ENCODE measurements around the gene GAB2. TPM values are rescaled to one million over a fixed set of nuclear protein-coding genes. Genes with fewer than 3 reads are reported as not detected.

Gene GAB2
- total RNA-seq, 4 donors from 2014 or later, result 23.3 to 65.6 (median 58.8) TPM

- TF ChIP-seq CTCF (IDR thresholded peaks at IDR 0.05; ENCODE audit: low read depth), result no peak
These were observed 229.1 kb downstream of the GAB2 start, which contains the start of the genes KCTD21 and USP35 for GRCh38 chr11:78188286-78189173. Gene KCTD21 (minus strand): TSS chr11:78188626. CDS start chr11:78174554, 14,072 bp downstream. Gene USP35 (plus strand): TSS chr11:78188919. CDS start chr11:78196246, 7,327 bp downstream.

GRCh38 chr11:78187366-78188285 is 230.0 kb downstream of the GAB2 start:
- TF ChIP-seq CTCF (IDR thresholded peaks at IDR 0.05; ENCODE audit: low read depth), result no peak

- no peak for TF ChIP-seq CTCF (IDR thresholded peaks at IDR 0.05; ENCODE audit: low read depth)
These were observed 236.4 kb downstream of the GAB2 start for GRCh38 chr11:78181185-78181584.

- no peak for TF ChIP-seq CTCF (IDR thresholded peaks at IDR 0.05; ENCODE audit: low read depth)
These were observed 236.9 kb downstream of the GAB2 start for GRCh38 chr11:78180751-78181150.

GRCh38 chr11:78179459-78180071 is 238.1 kb downstream of the GAB2 start:
- TF ChIP-seq CTCF (IDR thresholded peaks at IDR 0.05; ENCODE audit: low read depth), result no peak

GRCh38 chr11:78177216-78177615 is 240.4 kb downstream of the GAB2 start:
- no peak for TF ChIP-seq CTCF (IDR thresholded peaks at IDR 0.05; ENCODE audit: low read depth)

Measured in subcutaneous adipose tissue (tissue), 4 donors.